NK-92 treated with Interleukin-12 subunit alpha and Interleukin-12 subunit beta, amount 100 ng/mL, for 24 hours (cell line): Measurements from ENCODE around the gene EVC2.

ENCODE experiments used
- DNase-seq: peaks from one replicate; lab custom pipeline; 2025; lab: John Stamatoyannopoulos, UW

The EVC2 gene

DNA sequence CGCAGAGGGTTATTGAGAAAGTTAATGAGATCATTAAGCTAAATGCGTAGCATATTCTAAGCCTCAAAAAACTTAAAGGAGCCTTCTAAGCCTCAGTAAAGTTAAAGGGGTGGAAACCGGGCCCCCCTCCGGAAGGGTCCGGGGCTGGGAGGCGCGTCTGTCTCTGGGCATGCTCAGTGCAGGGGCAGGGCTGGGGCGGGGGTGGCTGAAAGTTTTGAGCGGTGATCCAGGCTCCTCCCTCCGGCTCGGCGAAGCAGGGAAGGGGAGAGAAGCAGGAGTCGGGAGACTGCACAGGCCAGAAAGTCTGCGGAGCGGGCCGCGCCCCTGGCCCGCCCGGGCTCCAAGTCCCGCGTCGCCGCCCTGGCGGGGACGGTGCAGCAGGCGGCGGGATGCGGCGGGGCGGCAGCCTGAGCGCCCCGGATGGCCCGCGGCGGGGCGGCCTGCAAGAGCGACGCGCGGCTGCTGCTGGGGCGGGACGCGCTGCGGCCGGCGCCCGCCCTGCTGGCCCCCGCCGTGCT lies 2.7 kb upstream of the EVC2 start, which contains the start of gene EVC:
Gene EVC, plus strand, starts transcription at position 241 of the 518 bp plus-strand sequence. Its CDS starts 180 bp downstream, at position 421.
- no peak for DNase-seq

DNA sequence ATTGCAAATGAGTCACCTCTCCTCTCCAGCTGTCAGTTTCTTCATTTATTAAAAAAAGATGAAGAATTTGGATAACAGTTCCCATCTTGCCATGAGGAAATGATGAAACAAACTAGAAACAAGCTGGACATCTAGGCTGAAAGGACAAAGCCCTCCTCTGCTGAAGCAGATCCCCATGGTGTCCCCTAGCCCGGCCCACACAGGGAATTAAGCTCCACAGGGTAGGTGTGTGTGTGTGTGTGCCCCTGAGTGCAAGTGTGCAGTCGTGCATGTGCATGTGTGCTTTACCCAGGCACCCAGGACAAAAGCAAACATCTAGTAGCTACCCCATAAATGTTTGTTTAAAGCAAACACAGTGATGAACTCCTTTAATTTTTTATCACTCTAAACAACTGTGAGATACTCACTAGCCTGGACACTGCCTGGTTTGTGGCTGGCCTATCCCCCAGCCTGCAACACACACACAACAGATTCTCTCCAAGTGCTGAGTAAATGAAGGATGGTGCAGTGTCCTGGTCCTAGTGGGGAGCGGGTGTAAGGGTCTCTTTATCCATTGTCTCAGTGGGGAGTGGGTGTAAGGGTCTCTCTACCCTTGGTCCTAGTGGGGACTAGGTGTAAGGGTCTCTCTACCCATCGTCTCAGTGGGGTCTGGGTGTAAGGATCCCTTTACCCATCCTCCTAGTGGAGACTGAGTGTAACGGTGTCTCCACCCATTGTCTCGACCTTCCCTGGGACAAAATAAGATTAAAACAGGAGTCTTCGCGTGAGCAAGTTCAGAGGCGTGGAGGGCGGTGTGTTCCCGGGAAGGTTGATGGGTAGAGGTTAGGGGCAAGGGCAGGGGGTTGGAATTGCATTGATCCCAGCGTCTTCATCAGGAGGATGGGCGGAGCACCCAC lies 2.0 kb upstream of the EVC2 start:
- DNase-seq = no peak

DNA sequence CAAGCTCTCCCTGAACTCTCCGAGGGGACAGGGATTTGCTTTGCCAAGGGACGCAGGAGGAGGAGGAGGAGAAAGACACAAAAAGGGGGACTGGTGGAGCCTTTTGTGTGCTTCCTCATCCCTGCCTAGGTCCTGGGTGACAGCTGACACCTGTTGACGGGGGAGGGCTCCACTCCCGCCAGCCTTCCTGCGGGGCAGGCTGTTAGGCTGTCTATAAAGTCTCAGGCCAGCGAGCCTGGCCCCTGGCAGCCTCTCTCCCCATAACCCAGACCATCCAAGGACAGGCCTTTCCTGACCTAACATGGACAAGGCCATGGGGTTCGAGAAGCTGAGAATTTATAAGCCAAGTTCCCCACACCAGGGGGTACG lies 832 bp upstream of the EVC2 start:
- no peak for DNase-seq

DNA sequence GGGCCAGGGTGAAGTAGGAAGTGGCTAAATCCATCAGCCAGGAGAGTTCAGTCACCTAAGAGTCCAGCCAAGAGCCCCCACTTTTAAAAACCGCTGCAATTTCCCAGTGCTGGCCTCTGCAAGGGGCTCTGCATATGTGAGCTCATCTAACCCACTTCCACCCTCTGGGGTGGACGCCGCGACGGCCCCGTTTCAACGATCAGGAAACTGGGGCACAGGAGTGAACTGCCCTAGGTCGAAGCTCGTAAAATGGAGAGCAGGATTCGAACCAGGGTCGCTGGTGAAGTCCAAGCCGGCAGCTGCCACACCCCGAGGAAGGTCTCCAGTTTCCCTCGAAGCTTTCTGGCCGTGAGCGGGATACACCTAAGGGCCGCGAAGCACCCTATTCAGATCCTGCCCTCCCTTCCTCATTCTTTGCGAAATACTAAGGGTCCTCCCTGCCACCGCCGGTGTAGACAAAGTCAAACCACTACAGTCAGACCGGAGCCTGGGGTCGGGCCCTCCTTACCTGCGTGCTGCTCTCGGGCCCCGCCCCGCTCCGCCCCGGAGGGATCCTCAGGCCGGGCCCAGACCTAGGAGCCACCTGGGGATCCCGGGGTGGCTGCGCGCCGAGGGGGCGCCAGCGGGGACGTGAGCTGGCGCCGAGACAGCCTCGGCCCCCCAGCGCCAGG lies 446 bp downstream of the EVC2 start:
- DNase-seq = no peak

DNA sequence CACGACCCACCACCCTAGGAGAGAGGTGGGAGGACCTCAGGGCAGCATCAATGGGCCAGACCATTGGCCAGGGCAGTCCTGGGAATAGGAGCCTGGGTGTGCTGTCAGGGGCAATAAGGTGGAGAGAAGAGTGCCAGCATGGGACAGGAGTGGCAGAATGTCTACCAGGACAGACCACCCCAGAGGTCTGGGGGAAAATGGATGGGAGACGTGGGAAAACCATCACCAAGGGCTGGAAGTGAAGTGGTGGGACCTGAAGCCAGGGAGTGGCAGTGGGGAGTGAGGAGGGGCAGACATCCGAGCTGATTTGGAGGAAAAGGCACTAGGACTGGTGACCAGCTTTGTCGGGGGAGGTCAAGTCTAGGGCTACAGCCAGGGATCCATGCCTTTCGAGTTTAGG lies 993 bp downstream of the EVC2 start:
- no peak for DNase-seq

DNA sequence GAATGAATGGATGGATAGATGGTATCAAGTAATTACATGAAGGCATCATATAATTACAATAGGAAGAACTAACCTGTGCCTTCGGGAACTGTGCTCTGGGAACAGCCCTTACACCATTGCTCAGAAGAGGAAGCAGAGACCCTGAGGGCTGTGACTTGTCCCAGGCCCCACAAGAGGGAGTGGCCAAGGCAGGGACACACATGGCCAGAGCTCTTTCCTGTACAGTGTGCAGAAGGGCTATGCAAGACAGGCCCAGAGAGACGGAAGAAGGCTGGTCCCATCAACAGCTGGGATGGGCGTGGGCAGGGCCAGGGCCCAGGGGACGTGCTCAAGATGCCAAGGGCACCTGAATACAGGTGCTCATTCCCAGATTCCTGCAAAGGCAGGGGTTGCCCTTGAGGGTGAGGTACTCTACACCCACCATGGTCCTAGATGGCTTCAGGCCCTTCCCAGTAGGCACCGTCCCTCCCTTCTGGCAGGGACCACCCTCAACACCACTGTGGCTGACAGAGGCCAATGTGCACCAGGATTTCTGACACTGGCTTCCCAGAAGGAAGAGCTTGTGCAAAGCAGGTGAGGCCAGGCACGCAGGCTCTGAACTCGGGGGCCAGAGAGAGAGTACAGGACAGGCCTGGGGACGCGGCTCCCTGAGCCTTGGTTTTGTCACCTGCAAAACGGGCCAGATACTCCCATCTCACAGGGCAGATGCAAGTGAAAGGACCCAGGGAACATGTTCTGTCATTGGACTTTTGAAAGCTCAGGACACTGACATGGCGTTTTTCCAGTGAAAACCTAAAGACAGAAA lies 1.7 kb downstream of the EVC2 start:
- DNase-seq = no peak

DNA sequence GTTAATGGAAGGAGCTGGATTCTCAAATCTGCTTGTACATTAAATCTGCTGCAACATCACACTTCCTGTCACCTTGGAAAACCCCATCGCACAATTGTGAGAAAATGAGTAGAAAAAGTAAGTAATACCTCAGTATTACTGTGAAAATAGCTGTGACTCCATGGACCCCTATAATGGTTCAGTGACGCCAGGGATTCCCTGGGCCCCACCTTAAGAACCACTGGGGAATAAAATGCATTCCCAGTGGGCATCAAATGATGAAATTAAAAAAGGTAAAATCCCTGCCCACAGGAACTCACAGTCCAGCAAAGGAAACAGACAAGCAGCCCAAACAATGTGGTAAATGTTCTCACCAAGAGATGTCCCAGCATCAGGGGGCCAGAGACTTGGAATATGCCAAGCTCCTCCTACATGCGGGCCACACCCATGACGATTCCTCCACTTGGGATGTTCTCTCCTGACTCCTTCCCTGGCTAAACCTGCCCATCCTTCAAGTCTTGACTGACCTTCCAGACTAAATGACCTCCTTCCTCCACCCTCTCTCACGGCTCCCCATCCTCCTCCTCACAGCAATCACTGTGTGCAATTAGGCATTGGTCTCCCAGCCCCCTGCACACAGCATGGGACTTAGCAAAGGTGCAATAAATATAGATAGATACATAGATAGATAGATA lies 2.6 kb downstream of the EVC2 start:
- no peak for DNase-seq

DNA sequence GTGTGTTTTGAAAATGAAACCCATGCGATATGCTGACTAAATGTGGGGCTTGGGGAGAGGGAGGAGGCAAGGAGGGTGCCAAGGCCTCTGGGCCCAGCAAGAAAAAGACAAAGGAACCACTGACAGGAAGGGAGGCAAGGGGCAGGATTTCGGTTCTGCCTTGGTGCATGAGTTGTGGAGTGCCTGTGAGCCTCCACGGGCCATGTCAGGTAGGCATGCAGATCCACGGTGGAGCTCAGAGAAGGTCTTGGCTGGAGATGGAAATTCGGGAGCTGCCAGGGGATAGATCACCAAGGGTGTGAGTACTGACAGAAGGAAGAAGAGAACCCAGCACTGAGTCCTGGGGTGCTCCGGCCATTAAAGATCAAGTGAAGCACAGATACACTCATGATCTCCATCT lies 4.1 kb downstream of the EVC2 start:
- DNase-seq = no peak

DNA sequence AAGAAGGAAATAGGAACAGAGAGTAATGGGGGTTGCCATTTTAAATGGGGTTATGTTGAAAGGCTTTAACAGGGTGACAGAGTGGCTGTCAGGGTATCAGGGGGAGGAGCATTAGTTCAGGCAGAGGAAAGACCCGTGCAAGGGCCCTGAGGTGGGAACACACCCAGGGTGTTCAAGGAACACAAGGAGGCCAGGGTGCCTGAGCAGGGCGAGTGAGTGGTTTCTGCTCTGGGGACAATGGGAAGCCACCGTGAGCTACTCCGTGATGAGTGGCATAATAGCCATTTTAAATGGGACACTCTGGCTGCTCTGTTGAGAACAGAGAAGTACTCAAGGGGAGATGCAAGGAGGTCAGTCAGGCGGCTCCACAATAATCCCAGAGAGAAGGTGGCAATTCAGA lies 4.5 kb downstream of the EVC2 start:
- no peak for DNase-seq

DNA sequence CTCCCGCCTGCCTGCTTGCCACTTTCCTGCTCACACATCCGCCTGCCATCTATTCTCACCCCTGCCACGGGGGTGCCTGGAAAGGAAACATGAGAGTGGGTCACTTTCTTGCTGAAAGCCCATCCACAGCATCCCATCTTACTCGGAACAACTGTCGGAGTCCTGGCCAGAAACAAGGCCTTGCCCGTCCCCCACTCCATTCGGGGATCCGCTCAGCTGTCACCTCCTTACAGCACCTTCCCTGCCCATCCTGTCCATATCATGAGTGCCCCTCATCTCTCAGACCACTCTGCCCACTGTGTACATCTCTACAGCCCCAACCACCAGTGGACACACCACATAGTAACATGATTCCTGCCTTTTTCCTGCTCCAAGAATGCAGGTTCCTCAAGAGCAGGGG lies 6.4 kb downstream of the EVC2 start:
- no peak for DNase-seq

DNA sequence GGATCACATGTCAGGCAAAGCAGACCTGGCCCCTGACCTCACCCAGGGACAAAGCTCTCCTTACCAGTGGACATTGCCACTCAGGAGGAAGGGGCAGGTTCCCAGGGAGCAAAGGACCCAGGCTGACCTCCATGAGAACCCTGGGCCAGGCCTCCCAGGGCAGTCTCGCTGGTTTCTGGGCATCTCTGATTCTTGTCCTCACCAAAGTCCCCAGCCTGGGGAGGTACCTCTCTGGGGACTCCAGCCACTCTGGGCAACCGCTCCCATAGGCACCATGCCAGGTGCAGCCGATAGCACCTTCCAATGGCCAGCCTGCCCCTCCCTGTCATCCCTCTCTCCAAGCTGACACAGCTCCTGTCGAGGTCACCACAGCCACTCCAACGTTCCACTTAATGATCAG lies 7.9 kb downstream of the EVC2 start:
- no peak for DNase-seq

DNA sequence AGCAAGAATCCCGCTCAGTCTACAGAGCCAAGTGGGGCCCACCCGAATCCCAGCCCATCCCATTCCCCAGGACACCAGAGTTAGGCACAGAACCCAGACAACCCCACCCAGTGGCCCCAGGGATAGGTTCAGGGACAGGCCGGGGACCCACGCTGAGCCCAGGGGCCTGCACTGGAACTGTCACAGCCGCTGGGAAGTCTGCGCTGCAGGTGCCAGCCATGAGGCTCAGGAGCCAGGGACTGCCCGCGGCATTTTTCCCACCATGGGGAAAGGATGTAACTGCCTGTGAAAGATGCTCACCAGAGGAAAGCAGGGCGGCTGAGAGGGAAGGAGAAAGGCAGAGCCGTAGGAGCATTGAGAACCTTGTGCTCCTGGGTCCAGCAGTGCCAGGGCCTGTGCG lies 12.0 kb downstream of the EVC2 start:
- no peak for DNase-seq

DNA sequence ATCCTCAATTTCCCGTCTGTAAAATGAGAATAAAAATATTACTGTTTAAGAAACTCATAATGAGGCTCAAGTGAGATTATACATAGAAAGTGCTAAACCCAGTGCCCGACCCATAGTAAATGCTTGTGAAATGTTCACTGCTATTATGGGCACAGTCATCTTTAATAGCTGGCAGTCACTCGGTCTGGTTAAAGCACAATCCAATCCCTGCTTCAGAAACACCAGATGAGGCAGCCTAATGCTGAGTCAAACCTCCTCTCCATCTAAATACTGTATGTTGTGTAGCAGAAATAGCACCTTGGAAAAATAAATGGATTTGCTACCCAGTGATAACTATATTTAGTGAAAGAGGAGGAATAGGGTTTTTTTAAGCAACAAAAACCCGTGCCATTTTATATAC lies 14.5 kb downstream of the EVC2 start:
- DNase-seq = no peak

DNA sequence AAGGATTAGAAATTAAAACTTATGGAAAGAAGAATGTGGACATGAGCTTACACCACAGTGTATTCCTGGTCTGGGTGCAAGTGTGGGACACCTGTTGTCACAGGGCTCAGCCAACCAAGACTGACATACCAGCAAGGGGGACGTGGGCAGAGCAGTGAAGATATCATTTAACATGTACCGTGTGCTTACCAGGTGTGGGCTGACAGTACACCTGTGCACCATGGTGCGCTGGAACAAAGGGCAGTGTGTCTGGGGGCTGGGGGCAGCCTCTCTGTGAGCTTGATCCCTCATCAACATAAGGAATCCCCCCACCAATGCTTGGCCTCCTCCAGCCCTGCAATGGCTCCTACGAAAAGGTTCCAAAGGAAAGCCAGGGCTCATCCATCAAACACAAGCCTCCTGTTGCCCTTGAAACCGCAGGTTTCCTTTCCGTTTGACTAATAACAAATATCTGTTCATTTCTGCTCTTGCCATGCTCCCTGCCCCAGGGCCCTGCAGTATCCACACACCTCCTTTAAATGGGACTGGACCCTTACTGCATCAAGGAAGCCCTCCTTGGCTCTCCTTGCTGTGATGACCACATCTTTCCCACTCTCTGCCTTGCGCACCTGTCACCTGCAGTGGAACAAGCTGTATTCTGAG lies 16.7 kb downstream of the EVC2 start:
- no peak for DNase-seq

DNA sequence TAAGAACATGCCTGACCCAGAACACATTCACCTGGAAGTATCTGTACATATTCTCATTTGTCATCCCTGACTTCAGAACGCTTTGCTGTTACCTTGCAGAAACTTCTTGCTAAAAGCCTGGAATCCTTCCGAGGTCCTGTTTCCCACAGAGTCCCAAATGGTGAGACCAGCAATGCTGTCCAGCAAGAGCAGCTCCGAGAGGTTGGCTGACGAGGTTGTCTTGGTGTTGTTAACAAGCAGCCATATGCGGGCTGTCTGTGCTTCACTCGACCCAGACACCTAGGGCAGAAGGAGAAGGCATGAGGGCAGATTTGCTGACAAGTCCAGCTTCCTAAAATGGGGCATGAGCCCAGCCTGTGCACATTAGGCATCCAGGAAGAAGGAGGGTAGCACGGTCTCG lies 19.3 kb downstream of the EVC2 start:
- DNase-seq = no peak

DNA sequence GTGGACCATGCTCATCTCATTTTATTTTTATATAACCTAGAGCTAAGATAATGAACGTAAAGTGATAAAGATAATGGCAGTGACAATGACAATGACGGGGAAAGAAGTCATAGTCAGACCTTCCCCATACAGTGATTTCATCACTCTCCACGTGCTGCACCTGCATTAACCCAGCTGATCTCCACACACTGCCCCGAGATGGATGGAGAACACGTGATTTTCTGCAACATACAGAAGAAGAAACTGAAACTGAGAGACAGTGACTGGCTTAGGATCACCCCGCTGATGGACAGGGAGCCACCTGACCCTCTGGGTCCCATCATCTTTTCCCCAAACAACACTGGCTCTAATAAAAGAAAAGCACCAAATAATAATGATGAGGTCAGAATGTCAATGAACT lies 22.0 kb downstream of the EVC2 start:
- no peak for DNase-seq

DNA sequence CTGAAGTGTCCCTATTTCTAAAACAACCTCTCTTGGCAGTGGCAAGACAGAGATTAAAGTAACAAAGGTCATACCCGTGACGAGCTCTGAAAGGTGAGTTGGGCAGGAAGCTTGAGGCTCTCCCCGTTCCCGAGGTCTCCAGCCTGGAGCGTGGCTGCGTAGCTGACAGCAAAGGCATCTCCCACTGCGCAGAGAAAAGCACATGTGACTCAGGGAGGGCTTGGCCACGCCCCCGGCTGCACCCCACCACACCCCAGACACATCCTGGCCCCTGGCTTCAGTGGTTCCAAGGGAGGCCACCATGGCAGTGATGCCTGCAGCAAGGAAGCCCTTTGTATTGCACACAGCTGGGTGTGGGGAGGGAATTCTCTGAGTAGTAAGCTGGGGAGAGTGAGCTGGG lies 23.1 kb downstream of the EVC2 start:
- no peak for DNase-seq

DNA sequence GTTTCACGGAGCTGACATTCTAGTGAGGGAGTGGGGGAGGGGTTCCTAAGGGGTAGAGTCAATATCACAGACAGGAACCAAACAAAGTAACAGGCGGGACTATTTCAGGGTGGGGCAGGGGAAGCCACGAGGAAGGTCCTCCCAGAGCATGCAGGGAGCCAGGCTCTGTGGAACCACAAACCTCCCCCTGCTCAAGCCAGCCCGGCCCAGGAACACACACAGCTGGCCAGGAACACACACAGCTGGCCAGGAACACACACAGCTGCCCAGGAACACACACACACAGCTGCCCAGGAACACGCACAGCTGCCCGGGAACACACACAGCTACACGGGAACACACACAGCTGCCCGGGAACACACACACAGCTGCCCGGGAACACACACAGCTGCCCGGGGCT lies 24.8 kb downstream of the EVC2 start:
- DNase-seq = no peak

DNA sequence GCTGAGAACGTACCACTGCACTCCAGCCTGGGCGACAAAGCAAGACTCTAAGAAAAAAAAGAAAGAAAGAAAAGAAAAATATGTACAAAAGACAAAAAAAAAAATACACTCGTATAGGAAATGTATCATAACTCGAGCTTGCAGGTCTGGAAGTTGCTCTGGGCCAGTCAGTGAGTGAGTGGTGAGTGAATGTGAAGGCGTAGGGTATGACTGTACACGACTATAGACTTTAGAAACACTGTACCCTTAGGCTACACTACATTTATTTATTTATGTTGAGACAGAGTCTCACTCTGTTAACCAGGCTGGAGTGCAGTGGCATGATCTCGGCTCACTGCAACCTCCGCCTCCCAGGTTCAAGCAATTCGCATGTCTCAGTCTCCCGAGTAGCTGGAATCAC lies 29.4 kb downstream of the EVC2 start:
- DNase-seq = no peak

DNA sequence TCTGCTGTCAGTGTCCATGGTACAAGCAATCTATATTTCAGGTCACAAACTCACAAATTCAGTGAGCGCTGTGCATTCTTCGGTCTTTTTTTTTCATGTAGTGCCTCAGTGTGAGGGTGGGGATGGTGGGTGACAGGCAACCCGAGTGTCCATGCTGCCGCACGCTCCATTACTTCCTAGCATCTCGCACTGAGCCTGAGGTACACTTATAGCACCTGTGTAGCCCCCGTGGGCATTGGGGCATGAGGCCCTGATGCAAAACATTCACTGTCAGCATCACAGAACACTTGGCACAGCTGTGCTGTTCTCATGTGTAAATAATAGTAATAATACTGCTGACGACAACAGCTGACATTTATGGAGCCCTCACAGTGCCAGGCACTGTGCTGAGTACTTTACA lies 31.6 kb downstream of the EVC2 start:
- no peak for DNase-seq

DNA sequence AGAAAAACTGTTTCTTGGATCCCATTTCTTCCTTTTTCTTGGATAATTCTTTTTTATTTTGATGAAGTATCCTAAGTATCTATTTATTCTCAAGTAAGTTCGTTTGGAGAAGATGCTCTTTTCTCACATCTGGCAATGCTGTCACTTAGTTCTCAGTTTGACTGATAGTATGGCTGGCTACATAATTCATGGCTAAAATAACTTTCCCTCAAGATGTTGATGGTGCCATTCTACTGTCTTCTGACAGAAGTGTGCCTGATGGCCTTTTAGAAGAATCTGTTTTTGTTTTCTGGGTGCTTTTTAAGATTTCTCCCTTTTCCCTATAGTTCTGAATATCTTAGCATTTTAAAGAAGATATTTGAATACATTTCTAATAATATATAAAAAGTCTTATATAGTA lies 41.6 kb downstream of the EVC2 start:
- DNase-seq = no peak

DNA sequence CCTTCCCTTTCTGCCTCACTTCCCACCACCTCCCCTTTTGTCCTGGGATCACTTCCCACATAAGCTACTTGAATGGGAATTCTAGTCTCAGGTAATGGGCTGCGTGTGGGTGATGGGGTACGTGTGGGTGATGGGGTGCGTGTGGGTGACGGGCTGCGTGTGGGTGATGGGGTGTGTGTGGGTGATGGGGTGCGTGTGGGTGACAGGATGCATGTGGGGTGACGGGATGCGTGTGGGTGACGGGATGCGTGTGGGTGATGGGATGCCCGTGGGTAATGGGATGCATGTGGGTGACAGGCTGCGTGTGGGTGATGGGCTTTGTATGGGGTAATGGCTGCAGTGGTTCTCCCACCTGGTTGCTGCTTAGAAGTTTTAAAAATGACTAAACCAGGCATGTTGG lies 43.6 kb downstream of the EVC2 start:
- no peak for DNase-seq
